OCI-LY7 (cell line): ENCODE data around the gene NDUFA8. TPM values are rescaled to one million over a fixed set of nuclear protein-coding genes. Genes with fewer than 3 reads are reported as not detected.

ENCODE experiments used
- BruUV-seq: library from RNA; stranded (reverse); fragments of 400-500 nt; replicated peaks from 2 replicates; lab custom pipeline; 2021; lab: Mats Ljungman, UMichigan
- CTCF ChIA-PET: fragments of 300-600 bp; sonication (Branson Sonifier 250); formaldehyde crosslinking; loops from one replicate; lab custom pipeline; 2022; ENCODE audit warnings: antibody characterized with exemption; ENCODE audit not compliant: unreplicated experiment; lab: Charles Lee
- POLR2A ChIA-PET: fragments of 300-600 bp; sonication (Branson Sonifier 250); formaldehyde crosslinking; loops from one replicate; lab custom pipeline; 2022; ENCODE audit warnings: antibody characterized with exemption; lab: Charles Lee
- DNase-seq: peaks from one replicate; pipeline ENCODE4 v3.0.0-alpha.2; 2015; ENCODE audit warnings: low spot score
- H2AFZ ChIP-seq: fragments of 200-600 bp; sonication (generic), shearing (Covaris generic); 2 replicates; pipeline ENCODE4 v1.6.1; 2014; ENCODE audit warnings: mild to moderate bottlenecking, antibody characterized with exemption, low read length, moderate library complexity
- H3K27ac ChIP-seq: fragments of 200-600 bp; sonication (generic); 2 replicates; pipeline ENCODE4 v1.5.1; 2014; ENCODE audit warnings: mixed run types, low read depth, mild to moderate bottlenecking, moderate library complexity, low read length, inconsistent platforms; ENCODE audit not compliant: poor library complexity, severe bottlenecking
- H3K36me3 ChIP-seq: fragments of 200-600 bp; sonication (generic); 2 replicates; pipeline ENCODE4 v1.6.1; 2014; ENCODE audit warnings: mild to moderate bottlenecking, antibody characterized with exemption, low read length, moderate library complexity, mixed read lengths; ENCODE audit not compliant: insufficient read depth
- H3K4me1 ChIP-seq: fragments of 200-600 bp; sonication (generic); 2 replicates; pipeline ENCODE4 v1.5.1; 2014; ENCODE audit warnings: mild to moderate bottlenecking, low read length; ENCODE audit not compliant: insufficient read depth, poor library complexity, severe bottlenecking
- H3K4me2 ChIP-seq: fragments of 200-600 bp; sonication (generic); 2 replicates; pipeline ENCODE4 v1.6.1; 2014; ENCODE audit warnings: mild to moderate bottlenecking, low read length
- H3K4me3 ChIP-seq: fragments of 200-600 bp; sonication (generic); 2 replicates; pipeline ENCODE4 v1.5.1; 2014; ENCODE audit warnings: mild to moderate bottlenecking, low read depth, low read length; ENCODE audit not compliant: poor library complexity, severe bottlenecking
- H3K79me2 ChIP-seq: fragments of 200-600 bp; sonication (generic); 2 replicates; pipeline ENCODE4 v1.6.1; 2016; ENCODE audit warnings: low read depth, mild to moderate bottlenecking, low read length, moderate library complexity, mixed read lengths; ENCODE audit not compliant: insufficient read depth
- H3K9me2 ChIP-seq: fragments of 200-600 bp; sonication (generic); 2 replicates; pipeline ENCODE4 v1.6.1; 2016; ENCODE audit warnings: mild to moderate bottlenecking, low read length, mixed read lengths; ENCODE audit not compliant: insufficient read depth
- H3K9me3 ChIP-seq: fragments of 200-600 bp; sonication (generic); 2 replicates; pipeline ENCODE4 v1.6.1; 2014; ENCODE audit warnings: mild to moderate bottlenecking, mixed run types, low read length, mixed read lengths
- H4K20me1 ChIP-seq: fragments of 200-600 bp; sonication (generic); 2 replicates; pipeline ENCODE4 v1.6.1; 2014; ENCODE audit warnings: mild to moderate bottlenecking, antibody characterized with exemption, low read length, moderate library complexity, mixed read lengths; ENCODE audit not compliant: insufficient read depth
- EZH2phosphoT487 ChIP-seq: fragments of 200-600 bp; sonication (generic); IDR thresholded peaks from 2 replicates; pipeline ENCODE4 v1.6.1; 2018; ENCODE audit warnings: low read depth, borderline replicate concordance, mild to moderate bottlenecking, mixed run types, antibody characterized with exemption, low read length, moderate library complexity, mixed read lengths
- intact Hi-C: fragments of 100-400 bp; cut with micrococcal nuclease; formaldehyde crosslinking; loops from one replicate; pipeline ENCODE4 v1.10.0; 2022; ENCODE audit not compliant: unreplicated experiment
- total RNA-seq, 2 experiments: library from RNA; depleted of rRNA in 1 of 2; stranded (reverse); fragments of >200 nt in 1 of 2; shearing (Covaris generic) in 1 of 2; gene quantifications; 2 replicates each; pipeline ENCODE4 v1.2.3, GENCODE V29; 2014 to 2022
- TF ChIP-seq, protein P1 (sequence below): fragments of 200-600 bp; sonication (generic); conservative IDR thresholded peaks from 2 replicates; pipeline ENCODE4 v1.5.1; 2014; ENCODE audit warnings: mild to moderate bottlenecking, antibody characterized with exemption, low read length, moderate library complexity, mixed read lengths

The NDUFA8 gene
- total RNA-seq, 2 experiments from 2014 or later = 24.2 to 51.0 TPM

- Histone ChIP-seq H3K4me2 (no peak overlapping the region), H3K9me2 (no peaks in the 10 kb centered on the region), H2AFZ (no peak overlapping the region), H3K36me3 (peaks cover 37% of the 10 kb centered on the region), H3K27ac (no peak overlapping the region), H3K79me2 (no peaks in the 10 kb centered on the region), H4K20me1 (no peaks in the 10 kb centered on the region), H3K9me3 (no peaks in the 10 kb centered on the region), H3K4me3 (no peak overlapping the region), H3K4me1 (no peaks in the 10 kb centered on the region)
- intact Hi-C loops = no loop called here
- ChIA-PET POLR2A (no interaction called here), CTCF (no interaction called here)
- DNase-seq = no peak
- BruUV-seq = no TSS peak
- no peak for TF ChIP-seq EZH2phosphoT487
- TF ChIP-seq, protein P1, sequence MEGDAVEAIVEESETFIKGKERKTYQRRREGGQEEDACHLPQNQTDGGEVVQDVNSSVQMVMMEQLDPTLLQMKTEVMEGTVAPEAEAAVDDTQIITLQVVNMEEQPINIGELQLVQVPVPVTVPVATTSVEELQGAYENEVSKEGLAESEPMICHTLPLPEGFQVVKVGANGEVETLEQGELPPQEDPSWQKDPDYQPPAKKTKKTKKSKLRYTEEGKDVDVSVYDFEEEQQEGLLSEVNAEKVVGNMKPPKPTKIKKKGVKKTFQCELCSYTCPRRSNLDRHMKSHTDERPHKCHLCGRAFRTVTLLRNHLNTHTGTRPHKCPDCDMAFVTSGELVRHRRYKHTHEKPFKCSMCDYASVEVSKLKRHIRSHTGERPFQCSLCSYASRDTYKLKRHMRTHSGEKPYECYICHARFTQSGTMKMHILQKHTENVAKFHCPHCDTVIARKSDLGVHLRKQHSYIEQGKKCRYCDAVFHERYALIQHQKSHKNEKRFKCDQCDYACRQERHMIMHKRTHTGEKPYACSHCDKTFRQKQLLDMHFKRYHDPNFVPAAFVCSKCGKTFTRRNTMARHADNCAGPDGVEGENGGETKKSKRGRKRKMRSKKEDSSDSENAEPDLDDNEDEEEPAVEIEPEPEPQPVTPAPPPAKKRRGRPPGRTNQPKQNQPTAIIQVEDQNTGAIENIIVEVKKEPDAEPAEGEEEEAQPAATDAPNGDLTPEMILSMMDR = no peak
These were observed 19.0 kb downstream of the NDUFA8 start for GRCh38 chr9:122140368-122141193.

- ChIA-PET CTCF (no interaction called here), POLR2A (interaction anchor here (0.6 kb wide), 1 partner anchor 135 kb away, joined by 3 read pairs; no protein-coding TSS in a partner anchor)
- Histone ChIP-seq H3K4me1 (no peaks in the 10 kb centered on the region), H3K9me2 (no peaks in the 10 kb centered on the region), H3K4me3 (no peak overlapping the region), H4K20me1 (no peaks in the 10 kb centered on the region), H3K4me2 (no peak overlapping the region), H3K9me3 (no peaks in the 10 kb centered on the region), H3K27ac (no peak overlapping the region), H3K36me3 (peaks cover 18% of the 10 kb centered on the region), H2AFZ (no peak overlapping the region), H3K79me2 (no peaks in the 10 kb centered on the region)
- TF ChIP-seq EZH2phosphoT487 = no peak
- TF ChIP-seq, protein P1 = no peak
- intact Hi-C loops = no loop called here
- no peak for DNase-seq
- no TSS peak for BruUV-seq
These were observed 20.9 kb downstream of the NDUFA8 start for GRCh38 chr9:122138560-122139268.

DNA sequence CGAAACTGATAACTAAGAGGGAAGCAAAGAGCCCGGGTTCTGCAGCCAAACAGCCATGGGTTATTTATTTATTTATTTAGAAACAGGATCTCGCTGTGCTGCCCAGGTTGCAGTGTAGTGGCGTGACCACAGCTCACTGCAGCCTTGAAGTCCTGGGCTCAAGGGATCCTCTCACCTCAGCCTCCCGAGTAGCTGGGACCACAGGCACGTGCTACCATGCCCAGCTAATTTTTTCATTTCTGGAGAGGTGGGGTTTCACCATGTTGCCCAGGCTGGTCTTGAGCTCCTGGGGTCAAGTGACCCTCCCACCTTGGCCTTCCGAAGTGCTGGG is 24.1 kb downstream of the NDUFA8 start:
- Histone ChIP-seq H2AFZ (no peak overlapping the region), H3K9me2 (no peaks in the 10 kb centered on the region), H3K4me3 (no peak overlapping the region), H3K27ac (no peak overlapping the region), H3K79me2 (no peaks in the 10 kb centered on the region), H3K9me3 (no peaks in the 10 kb centered on the region), H3K4me2 (no peak overlapping the region), H3K36me3 (no peaks in the 10 kb centered on the region), H3K4me1 (no peaks in the 10 kb centered on the region), H4K20me1 (no peaks in the 10 kb centered on the region)
- BruUV-seq = no TSS peak
- TF ChIP-seq EZH2phosphoT487 = no peak
- TF ChIP-seq, protein P1 = no peak
- ChIA-PET POLR2A (no interaction called here), CTCF (no interaction called here)
- no peak for DNase-seq
- intact Hi-C loops = no loop called here
